SK-N-SH (cell line): ENCODE results near the gene ACBD6. TPM values are rescaled to one million over a fixed set of nuclear protein-coding genes. Genes with fewer than 3 reads are reported as not detected.

Experiments
- CTCF ChIA-PET: fragments of 300-600, 350-600 bp; formaldehyde crosslinking; extraction: SDS; loops from one replicate; lab custom pipeline; 2021; lab: Yijun Ruan, JAX
- POLR2A ChIA-PET: fragments of 350-600 bp; sonication (Branson Sonifier 250); formaldehyde crosslinking; extraction: SDS; loops from one replicate; lab custom pipeline; 2020; ENCODE audit warnings: antibody characterized with exemption, inconsistent platforms; lab: Yijun Ruan, JAX
- DNase-seq: peaks from one replicate; pipeline ENCODE4 v3.0.0; 2012
- H2AFZ ChIP-seq: fragments of 200-600 bp; sonication (generic); 2 replicates; pipeline ENCODE4 v1.8.1; 2016; ENCODE audit warnings: antibody characterized with exemption, mild to moderate bottlenecking, low read depth
- H3F3A ChIP-seq: fragments of 200-600 bp; sonication (generic); replicated peaks from 2 replicates; pipeline ENCODE3; 2016; ENCODE audit warnings: antibody characterized with exemption, mild to moderate bottlenecking; ENCODE audit not compliant: insufficient read depth
- H3K27ac ChIP-seq, 2 experiments: fragments of 200-500 bp in 1 of 2; fragments of 200-600 bp in 1 of 2; sonication (Bioruptor generic) in 1 of 2; sonication (generic), shearing (Covaris generic) in 1 of 2; 2 replicates each; pipeline versions ENCODE4 v1.5.1 to v1.6.1; 2014 to 2016; ENCODE audit warnings: low read depth in 2 of 2, inconsistent platforms in 1 of 2, low read length in 1 of 2, mild to moderate bottlenecking in 1 of 2, mixed read lengths in 1 of 2
- H3K27me3 ChIP-seq: fragments of 200-600 bp; sonication (generic), shearing (Covaris generic); 2 replicates; pipeline ENCODE4 v1.6.1; 2016; ENCODE audit warnings: mixed run types; ENCODE audit not compliant: insufficient read depth
- H3K36me3 ChIP-seq, 2 experiments: fragments of 200-500 bp in 1 of 2; fragments of 200-600 bp in 1 of 2; sonication (Bioruptor generic) in 1 of 2; sonication (generic) in 1 of 2; replicated peaks in 1 of 2; 2 replicates each; pipeline versions ENCODE3 to v1.5.1; 2014 to 2016; ENCODE audit warnings: low read length in 1 of 2, mild to moderate bottlenecking in 1 of 2; ENCODE audit not compliant: insufficient read depth in 2 of 2, control insufficient read depth in 1 of 2
- H3K4me1 ChIP-seq, 2 experiments: fragments of 200-500 bp in 1 of 2; fragments of 200-600 bp in 1 of 2; sonication (Bioruptor generic) in 1 of 2; sonication (generic), shearing (Covaris generic) in 1 of 2; 2 replicates each; pipeline versions ENCODE4 v1.5.1 to v1.6.1; 2014 to 2016; ENCODE audit warnings: low read depth in 1 of 2, low read length in 1 of 2, mixed run types in 1 of 2; ENCODE audit not compliant: insufficient read depth in 2 of 2, control insufficient read depth in 1 of 2
- H3K4me2 ChIP-seq: fragments of 200-600 bp; sonication (generic), shearing (Covaris generic); 2 replicates; pipeline ENCODE4 v1.6.1; 2017; ENCODE audit warnings: mixed run types
- H3K4me3 ChIP-seq, 2 experiments: fragments of 200-500 bp in 1 of 2; fragments of 200-600 bp in 1 of 2; sonication (Bioruptor generic) in 1 of 2; sonication (generic), shearing (Covaris generic) in 1 of 2; 2 replicates each; pipeline versions ENCODE4 v1.5.1 to v1.8.1; 2014 to 2016; ENCODE audit warnings: low read depth in 2 of 2, inconsistent platforms in 1 of 2, low read length in 1 of 2, mild to moderate bottlenecking in 1 of 2, mixed read lengths in 1 of 2, moderate library complexity in 1 of 2
- H3K79me2 ChIP-seq: fragments of 200-600 bp; sonication (generic); 2 replicates; pipeline ENCODE4 v1.8.1; 2017; ENCODE audit warnings: mild to moderate bottlenecking; ENCODE audit not compliant: insufficient read depth
- H3K9ac ChIP-seq: fragments of 200-600 bp; sonication (generic); 2 replicates; pipeline ENCODE4 v1.6.1; 2017; ENCODE audit warnings: mixed run types
- H3K9me2 ChIP-seq: fragments of 200-600 bp; sonication (generic); 2 replicates; pipeline ENCODE4 v1.6.1; 2017; ENCODE audit warnings: mixed run types
- H3K9me3 ChIP-seq: fragments of 200-600 bp; sonication (generic); 2 replicates; pipeline ENCODE4 v1.6.1; 2017; ENCODE audit warnings: mixed run types, mild to moderate bottlenecking, moderate library complexity
- H4K20me1 ChIP-seq: fragments of 200-600 bp; sonication (generic); 2 replicates; pipeline ENCODE4 v1.6.1; 2017; ENCODE audit warnings: mild to moderate bottlenecking, mixed run types; ENCODE audit not compliant: insufficient read depth
- FOSL2 ChIP-seq: IDR thresholded peaks from 2 replicates; pipeline ENCODE4 v1.4.0; 2012; ENCODE audit warnings: low read depth, mild to moderate bottlenecking, moderate library complexity, borderline replicate concordance
- JUND ChIP-seq: IDR thresholded peaks from 2 replicates; pipeline ENCODE4 v1.4.0; 2012
- MEF2A ChIP-seq: IDR thresholded peaks from 2 replicates; pipeline ENCODE4 v1.4.0; 2012; ENCODE audit warnings: low read depth, borderline replicate concordance
- PBX3 ChIP-seq: IDR thresholded peaks from 2 replicates; pipeline ENCODE4; 2012
- POLR2AphosphoS5 ChIP-seq: IDR thresholded peaks from 2 replicates; pipeline ENCODE4 v1.6.1; 2012; ENCODE audit warnings: low read depth, low read length
- RAD21 ChIP-seq: IDR thresholded peaks from 2 replicates; pipeline ENCODE4 v1.6.1; 2012; ENCODE audit warnings: mild to moderate bottlenecking, low read length
- RCOR1 ChIP-seq: fragments of 150-350 bp; IDR thresholded peaks from 2 replicates; pipeline ENCODE4 v1.6.1; 2017; ENCODE audit warnings: antibody characterized with exemption, low read length
- ZBTB33 ChIP-seq: IDR thresholded peaks from 2 replicates; pipeline ENCODE4 v1.4.0; 2012; ENCODE audit warnings: low read depth, borderline replicate concordance
- WGBS: methylation state at CpG from one replicate; pipeline ENCODE4 v1.1.6; 2017; ENCODE audit warnings: low lambda C conversion rate; 5-methylcytosine and 5-hydroxymethylcytosine counted together
- polyA plus RNA-seq, 3 experiments: library from polyadenylated mRNA; depleted of rRNA; stranded (reverse); fragments of >200 nt; gene quantifications; 2 replicates each; pipeline ENCODE4 v1.2.3, GENCODE V29; 2012
- TF ChIP-seq, protein P1 (sequence below): IDR thresholded peaks from 2 replicates; pipeline ENCODE4 v1.4.0; 2012; ENCODE audit warnings: low read depth
- TF ChIP-seq, protein P2 (sequence below): IDR thresholded peaks from 2 replicates; pipeline ENCODE4 v1.6.1; 2012; ENCODE audit warnings: mild to moderate bottlenecking, low read depth, low read length, moderate library complexity
- TF ChIP-seq, protein P3 (sequence below): fragments of 200-600 bp; sonication (generic); IDR thresholded peaks from 2 replicates; pipeline ENCODE4 v1.6.1; 2017; ENCODE audit warnings: antibody characterized with exemption, mild to moderate bottlenecking, moderate library complexity
- TF ChIP-seq, protein P4 (sequence below): fragments of 150-350 bp; IDR thresholded peaks from 2 replicates; pipeline ENCODE4 v1.6.1; 2017; ENCODE audit warnings: antibody characterized with exemption, low read length, low read depth, borderline replicate concordance

ACBD6 gene
- polyA plus RNA-seq, 1 of the 3 experiments (the other 2 are of a cell fraction): 60.9 TPM

DNA sequence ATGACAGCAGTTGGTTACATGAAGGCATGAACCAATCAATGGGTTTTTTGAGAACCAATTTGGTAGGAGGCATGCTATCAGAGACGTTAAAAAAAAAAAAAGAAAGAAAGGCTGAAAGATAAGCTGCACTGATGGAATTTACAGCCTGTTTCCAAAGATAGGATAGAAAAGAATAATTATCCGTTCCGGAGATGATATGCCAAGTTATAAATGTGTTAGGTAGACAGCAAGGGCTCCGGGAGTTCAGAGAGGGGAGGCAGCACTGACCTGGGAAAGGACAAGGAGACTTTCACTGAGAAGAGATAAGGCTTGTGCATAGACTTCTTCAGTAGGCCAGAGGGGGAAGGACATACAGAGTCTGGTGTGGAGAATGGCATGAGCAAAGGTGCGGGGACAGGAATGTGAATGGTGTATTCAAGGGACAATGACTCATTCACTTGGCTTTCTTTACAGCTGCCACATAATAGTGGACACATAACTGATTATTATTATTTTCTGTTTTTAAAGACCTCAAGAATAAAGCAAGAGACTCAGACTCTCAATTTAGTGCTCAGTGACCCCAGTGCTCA is 24.8 kb upstream of the ACBD6 start:
- CTCF ChIA-PET: interaction anchor here (1.2 to 13.0 kb wide), 6 partner anchors 11 to 614 kb away, joined by 3 to 213 read pairs (median 4); partner anchors contain the start of gene XPR1
- 80% methylated on average over 5 of the region's 5 CpGs for WGBS
- Histone ChIP-seq H4K20me1 (no peaks in the 10 kb centered on the region), H3K36me3 (no peaks in the 10 kb centered on the region), H3K4me1 (peaks cover 0 to 18% of the 10 kb centered on the region in 2 experiments; a peak in 2 of 4 replicates), H2AFZ (no peak overlapping the region), H3K9me2 (no peaks in the 10 kb centered on the region), H3K79me2 (no peaks in the 10 kb centered on the region), H3K4me2 (no peak overlapping the region), H3K4me3 (no peak overlapping the region), H3K27me3 (no peaks in the 10 kb centered on the region), H3K9me3 (no peaks in the 10 kb centered on the region)
- no peak for DNase-seq
- peak; percentile 16; the same call in 1 of the 2 replicates for TF ChIP-seq FOSL2
- TF ChIP-seq JUND: 0 out of 2 replicates have a peak, but pooled peaks have one; percentile 5
- no peak for TF ChIP-seq ZBTB33
- TF ChIP-seq, all 33 proteins: peak for 2
- Histone ChIP-seq H3K27ac (no peak overlapping the region), H3K9ac (no peak overlapping the region), H3F3A (no peaks in the 10 kb centered on the region)
- POLR2A ChIA-PET: no interaction called here

GRCh38 chr1:180525715-180526039 is 23.3 kb upstream of the ACBD6 start:
- ChIA-PET POLR2A (interaction anchor here (1.0 kb wide), 1 partner anchor 23 kb away, joined by 4 read pairs; the partner anchor contains the start of gene ACBD6), CTCF (interaction anchor here (0.9 to 6.1 kb wide), 4 partner anchors 10 to 356 kb away, joined by 3 to 33 read pairs (median 12); no protein-coding TSS in a partner anchor)
- Histone ChIP-seq H3K4me2 (no peak overlapping the region), H4K20me1 (no peaks in the 10 kb centered on the region), H3F3A (no peaks in the 10 kb centered on the region), H3K9ac (no peak overlapping the region), H3K4me1 (peaks cover 0 to 18% of the 10 kb centered on the region in 2 experiments; a peak in 2 of 4 replicates), H3K27ac (peak overlapping the region in 1 of 2 experiments; percentile 78; a peak in 1 of 4 replicates), H3K9me2 (no peaks in the 10 kb centered on the region), H3K36me3 (no peaks in the 10 kb centered on the region), H3K79me2 (no peaks in the 10 kb centered on the region), H3K9me3 (no peaks in the 10 kb centered on the region), H2AFZ (peak overlapping the region; percentile 69), H3K27me3 (no peaks in the 10 kb centered on the region), H3K4me3 (no peak overlapping the region)
- DNase-seq: peak; percentile 36
- 4% methylated on average over 2 of the region's 2 CpGs for WGBS
- TF ChIP-seq JUND (no peak), MEF2A (no peak), RCOR1 (no peak; the same call in 1 of the 2 replicates), PBX3 (peak; percentile 26; the same call in 1 of the 2 replicates), POLR2AphosphoS5 (no peak), RAD21 (peak; percentile 13; the same call in 1 of the 2 replicates), ZBTB33 (no peak)
- TF ChIP-seq, protein P1, sequence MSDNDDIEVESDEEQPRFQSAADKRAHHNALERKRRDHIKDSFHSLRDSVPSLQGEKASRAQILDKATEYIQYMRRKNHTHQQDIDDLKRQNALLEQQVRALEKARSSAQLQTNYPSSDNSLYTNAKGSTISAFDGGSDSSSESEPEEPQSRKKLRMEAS: no peak
- TF ChIP-seq, protein P2, sequence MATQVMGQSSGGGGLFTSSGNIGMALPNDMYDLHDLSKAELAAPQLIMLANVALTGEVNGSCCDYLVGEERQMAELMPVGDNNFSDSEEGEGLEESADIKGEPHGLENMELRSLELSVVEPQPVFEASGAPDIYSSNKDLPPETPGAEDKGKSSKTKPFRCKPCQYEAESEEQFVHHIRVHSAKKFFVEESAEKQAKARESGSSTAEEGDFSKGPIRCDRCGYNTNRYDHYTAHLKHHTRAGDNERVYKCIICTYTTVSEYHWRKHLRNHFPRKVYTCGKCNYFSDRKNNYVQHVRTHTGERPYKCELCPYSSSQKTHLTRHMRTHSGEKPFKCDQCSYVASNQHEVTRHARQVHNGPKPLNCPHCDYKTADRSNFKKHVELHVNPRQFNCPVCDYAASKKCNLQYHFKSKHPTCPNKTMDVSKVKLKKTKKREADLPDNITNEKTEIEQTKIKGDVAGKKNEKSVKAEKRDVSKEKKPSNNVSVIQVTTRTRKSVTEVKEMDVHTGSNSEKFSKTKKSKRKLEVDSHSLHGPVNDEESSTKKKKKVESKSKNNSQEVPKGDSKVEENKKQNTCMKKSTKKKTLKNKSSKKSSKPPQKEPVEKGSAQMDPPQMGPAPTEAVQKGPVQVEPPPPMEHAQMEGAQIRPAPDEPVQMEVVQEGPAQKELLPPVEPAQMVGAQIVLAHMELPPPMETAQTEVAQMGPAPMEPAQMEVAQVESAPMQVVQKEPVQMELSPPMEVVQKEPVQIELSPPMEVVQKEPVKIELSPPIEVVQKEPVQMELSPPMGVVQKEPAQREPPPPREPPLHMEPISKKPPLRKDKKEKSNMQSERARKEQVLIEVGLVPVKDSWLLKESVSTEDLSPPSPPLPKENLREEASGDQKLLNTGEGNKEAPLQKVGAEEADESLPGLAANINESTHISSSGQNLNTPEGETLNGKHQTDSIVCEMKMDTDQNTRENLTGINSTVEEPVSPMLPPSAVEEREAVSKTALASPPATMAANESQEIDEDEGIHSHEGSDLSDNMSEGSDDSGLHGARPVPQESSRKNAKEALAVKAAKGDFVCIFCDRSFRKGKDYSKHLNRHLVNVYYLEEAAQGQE: no peak
- TF ChIP-seq, protein P3, sequence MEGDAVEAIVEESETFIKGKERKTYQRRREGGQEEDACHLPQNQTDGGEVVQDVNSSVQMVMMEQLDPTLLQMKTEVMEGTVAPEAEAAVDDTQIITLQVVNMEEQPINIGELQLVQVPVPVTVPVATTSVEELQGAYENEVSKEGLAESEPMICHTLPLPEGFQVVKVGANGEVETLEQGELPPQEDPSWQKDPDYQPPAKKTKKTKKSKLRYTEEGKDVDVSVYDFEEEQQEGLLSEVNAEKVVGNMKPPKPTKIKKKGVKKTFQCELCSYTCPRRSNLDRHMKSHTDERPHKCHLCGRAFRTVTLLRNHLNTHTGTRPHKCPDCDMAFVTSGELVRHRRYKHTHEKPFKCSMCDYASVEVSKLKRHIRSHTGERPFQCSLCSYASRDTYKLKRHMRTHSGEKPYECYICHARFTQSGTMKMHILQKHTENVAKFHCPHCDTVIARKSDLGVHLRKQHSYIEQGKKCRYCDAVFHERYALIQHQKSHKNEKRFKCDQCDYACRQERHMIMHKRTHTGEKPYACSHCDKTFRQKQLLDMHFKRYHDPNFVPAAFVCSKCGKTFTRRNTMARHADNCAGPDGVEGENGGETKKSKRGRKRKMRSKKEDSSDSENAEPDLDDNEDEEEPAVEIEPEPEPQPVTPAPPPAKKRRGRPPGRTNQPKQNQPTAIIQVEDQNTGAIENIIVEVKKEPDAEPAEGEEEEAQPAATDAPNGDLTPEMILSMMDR: no peak
- TF ChIP-seq, protein P4, sequence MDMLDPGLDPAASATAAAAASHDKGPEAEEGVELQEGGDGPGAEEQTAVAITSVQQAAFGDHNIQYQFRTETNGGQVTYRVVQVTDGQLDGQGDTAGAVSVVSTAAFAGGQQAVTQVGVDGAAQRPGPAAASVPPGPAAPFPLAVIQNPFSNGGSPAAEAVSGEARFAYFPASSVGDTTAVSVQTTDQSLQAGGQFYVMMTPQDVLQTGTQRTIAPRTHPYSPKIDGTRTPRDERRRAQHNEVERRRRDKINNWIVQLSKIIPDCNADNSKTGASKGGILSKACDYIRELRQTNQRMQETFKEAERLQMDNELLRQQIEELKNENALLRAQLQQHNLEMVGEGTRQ: no peak
